Measurements from ENCODE around the gene FMN1.

Gene FMN1

GRCh38 chr15:32942401-32942841 is 252.1 kb downstream of the FMN1 start:
- H3K4me3 ChIP-seq (replicated peaks; ENCODE audit: low read depth, low read length), result no peak overlapping the region
- no peak for DNase-seq (ENCODE audit: extremely low read depth, low read depth)
- TF ChIP-seq CTCF (IDR thresholded peaks at IDR 0.05; ENCODE audit: low read depth, low read length, missing control alignments), result no peak

- no peak for TF ChIP-seq CTCF (IDR thresholded peaks at IDR 0.05; ENCODE audit: low read depth, low read length, missing control alignments)
- no peak for DNase-seq (ENCODE audit: extremely low read depth, low read depth)
- H3K4me3 ChIP-seq (replicated peaks; ENCODE audit: low read depth, low read length), result no peak overlapping the region
Observed at GRCh38 chr15:32941823-32942222, 252.7 kb downstream of the FMN1 start.

- no peak for TF ChIP-seq CTCF (IDR thresholded peaks at IDR 0.05; ENCODE audit: low read depth, low read length, missing control alignments)
Observed at GRCh38 chr15:32936976-32937375, 257.5 kb downstream of the FMN1 start.

GRCh38 chr15:32936283-32936918 is 258.1 kb downstream of the FMN1 start:
- H3K4me3 ChIP-seq (replicated peaks; ENCODE audit: low read depth, low read length), result no peak overlapping the region
- no peak for DNase-seq (ENCODE audit: extremely low read depth, low read depth)
- TF ChIP-seq CTCF (IDR thresholded peaks at IDR 0.05; ENCODE audit: low read depth, low read length, missing control alignments), result peak; percentile 57

More at GRCh38 chr15:32936976-32937375, 257.5 kb downstream of the FMN1 start:
- H3K4me3 ChIP-seq (replicated peaks; ENCODE audit: low read depth, low read length), result no peak overlapping the region
- DNase-seq (ENCODE audit: extremely low read depth, low read depth), result no peak

- no peak for TF ChIP-seq CTCF (IDR thresholded peaks at IDR 0.05; ENCODE audit: low read depth, low read length, missing control alignments)
- no peak overlapping the region for H3K4me3 ChIP-seq (replicated peaks; ENCODE audit: low read depth, low read length)
- no peak for DNase-seq (ENCODE audit: extremely low read depth, low read depth)
Observed at GRCh38 chr15:32935139-32935538, 259.4 kb downstream of the FMN1 start.

GRCh38 chr15:32933236-32933635 is 261.3 kb downstream of the FMN1 start:
- TF ChIP-seq CTCF (IDR thresholded peaks at IDR 0.05; ENCODE audit: low read depth, low read length, missing control alignments), result no peak
- DNase-seq (ENCODE audit: extremely low read depth, low read depth), result no peak
- no peak overlapping the region for H3K4me3 ChIP-seq (replicated peaks; ENCODE audit: low read depth, low read length)

- no peak for DNase-seq (ENCODE audit: extremely low read depth, low read depth)
- H3K4me3 ChIP-seq (replicated peaks; ENCODE audit: low read depth, low read length), result no peak overlapping the region
- TF ChIP-seq CTCF (IDR thresholded peaks at IDR 0.05; ENCODE audit: low read depth, low read length, missing control alignments), result no peak
Observed at GRCh38 chr15:32928876-32929275, 265.6 kb downstream of the FMN1 start.
